Measurements from ENCODE around the gene ZGPAT.

ZGPAT gene

DNA sequence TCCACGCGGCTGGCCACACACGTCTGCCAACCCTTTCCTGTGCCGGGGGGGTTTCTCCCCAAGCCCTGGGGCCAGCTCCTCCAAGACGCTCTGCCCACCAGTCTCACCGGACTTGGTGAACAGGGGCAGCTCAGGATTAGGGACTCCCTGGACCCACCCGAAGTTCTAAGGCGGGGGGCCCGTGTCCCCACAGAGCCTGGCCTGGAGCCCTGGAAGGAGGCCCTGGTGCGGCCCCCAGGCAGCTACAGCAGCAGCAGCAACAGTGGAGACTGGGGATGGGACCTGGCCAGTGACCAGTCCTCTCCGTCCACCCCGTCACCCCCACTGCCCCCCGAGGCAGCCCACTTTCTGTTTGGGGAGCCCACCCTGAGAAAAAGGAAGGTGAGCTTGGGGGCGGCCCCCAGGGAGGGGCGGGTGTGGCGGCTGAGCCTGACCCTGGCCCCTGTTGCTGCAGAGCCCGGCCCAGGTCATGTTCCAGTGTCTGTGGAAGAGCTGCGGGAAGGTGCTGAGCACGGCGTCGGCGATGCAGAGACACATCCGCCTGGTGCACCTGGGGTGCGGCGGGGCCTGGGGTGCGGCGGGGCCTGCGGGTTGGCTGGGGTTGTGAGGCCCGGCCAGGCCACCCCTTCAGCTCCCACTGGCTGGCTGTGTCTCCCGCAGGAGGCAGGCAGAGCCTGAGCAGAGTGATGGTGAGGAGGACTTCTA lies 34.0 kb downstream of the ZGPAT start:
- H3K4me3 ChIP-seq (ENCODE audit: low read length), result no peak overlapping the region
- no peak for DNase-seq (ENCODE audit: low read depth)
- TF ChIP-seq, protein P1, sequence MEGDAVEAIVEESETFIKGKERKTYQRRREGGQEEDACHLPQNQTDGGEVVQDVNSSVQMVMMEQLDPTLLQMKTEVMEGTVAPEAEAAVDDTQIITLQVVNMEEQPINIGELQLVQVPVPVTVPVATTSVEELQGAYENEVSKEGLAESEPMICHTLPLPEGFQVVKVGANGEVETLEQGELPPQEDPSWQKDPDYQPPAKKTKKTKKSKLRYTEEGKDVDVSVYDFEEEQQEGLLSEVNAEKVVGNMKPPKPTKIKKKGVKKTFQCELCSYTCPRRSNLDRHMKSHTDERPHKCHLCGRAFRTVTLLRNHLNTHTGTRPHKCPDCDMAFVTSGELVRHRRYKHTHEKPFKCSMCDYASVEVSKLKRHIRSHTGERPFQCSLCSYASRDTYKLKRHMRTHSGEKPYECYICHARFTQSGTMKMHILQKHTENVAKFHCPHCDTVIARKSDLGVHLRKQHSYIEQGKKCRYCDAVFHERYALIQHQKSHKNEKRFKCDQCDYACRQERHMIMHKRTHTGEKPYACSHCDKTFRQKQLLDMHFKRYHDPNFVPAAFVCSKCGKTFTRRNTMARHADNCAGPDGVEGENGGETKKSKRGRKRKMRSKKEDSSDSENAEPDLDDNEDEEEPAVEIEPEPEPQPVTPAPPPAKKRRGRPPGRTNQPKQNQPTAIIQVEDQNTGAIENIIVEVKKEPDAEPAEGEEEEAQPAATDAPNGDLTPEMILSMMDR (conservative IDR thresholded peaks at IDR 0.05; ENCODE audit: low read depth, low read length), result no peak

DNA sequence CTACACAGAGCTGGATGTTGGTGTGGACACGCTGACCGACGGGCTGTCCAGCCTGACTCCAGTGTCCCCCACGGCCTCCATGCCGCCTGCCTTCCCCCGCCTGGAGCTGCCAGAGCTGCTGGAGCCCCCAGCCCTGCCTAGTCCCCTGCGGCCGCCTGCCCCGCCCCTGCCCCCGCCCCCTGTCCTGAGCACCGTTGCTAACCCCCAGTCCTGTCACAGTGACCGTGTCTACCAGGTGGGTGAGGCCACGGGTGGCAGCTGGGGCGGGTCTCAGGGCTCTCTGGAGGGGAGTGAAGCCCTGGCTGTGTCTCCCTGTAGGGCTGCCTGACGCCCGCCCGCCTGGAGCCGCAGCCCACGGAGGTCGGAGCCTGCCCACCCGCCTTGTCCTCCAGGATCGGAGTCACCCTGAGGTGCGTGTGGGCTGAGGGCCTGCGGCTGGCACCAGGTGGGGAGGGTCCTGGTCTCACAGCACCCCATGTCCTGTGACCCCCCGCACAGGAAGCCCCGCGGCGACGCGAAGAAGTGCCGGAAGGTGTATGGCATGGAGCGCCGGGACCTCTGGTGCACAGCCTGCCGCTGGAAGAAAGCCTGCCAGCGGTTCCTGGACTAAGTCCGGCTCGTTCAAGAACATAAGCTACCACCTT lies 34.7 kb downstream of the ZGPAT start:
- no peak for DNase-seq (ENCODE audit: low read depth)
- H3K4me3 ChIP-seq (ENCODE audit: low read length), result no peak overlapping the region
- TF ChIP-seq, protein P1 (conservative IDR thresholded peaks at IDR 0.05; ENCODE audit: low read depth, low read length), result no peak

DNA sequence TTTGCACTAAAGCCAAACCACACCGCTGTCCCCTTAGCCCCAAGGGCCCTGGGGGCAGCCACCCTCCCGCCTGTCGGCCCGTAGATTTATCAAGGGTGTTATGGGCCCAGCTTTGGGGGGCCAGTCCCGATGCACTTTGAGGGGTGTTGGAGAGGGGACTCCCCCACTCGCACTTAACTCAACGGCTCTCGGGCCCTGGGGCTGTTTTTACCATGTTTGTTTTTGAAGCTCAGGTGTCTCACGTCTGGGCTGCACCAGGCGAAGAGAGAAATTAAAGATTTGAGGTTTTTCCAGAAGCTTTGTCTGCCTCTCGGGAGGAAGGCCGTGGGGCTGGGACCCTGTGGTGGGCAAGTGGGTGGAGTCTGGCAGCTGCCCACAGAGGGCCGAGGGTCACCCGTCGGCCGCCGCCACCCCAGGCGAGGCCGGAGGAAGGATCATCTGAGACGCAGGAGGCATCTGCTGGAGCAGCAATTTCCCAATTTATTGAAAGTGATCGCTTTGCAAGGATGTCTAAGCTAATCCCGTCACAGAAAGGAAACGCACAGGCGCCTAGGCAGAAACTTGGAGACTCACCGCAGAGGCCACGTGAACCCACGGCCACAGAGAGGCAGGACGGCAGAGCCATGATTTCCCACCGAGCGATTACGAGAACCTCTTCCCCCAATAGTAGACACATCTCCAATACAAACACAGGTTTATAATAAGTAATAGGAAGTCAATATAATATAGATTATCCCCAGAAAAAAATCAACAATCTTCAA lies 35.6 kb downstream of the ZGPAT start:
- H3K4me3 ChIP-seq (ENCODE audit: low read length), result no peak overlapping the region
- no peak for DNase-seq (ENCODE audit: low read depth)
- TF ChIP-seq, protein P1 (conservative IDR thresholded peaks at IDR 0.05; ENCODE audit: low read depth, low read length), result no peak

DNA sequence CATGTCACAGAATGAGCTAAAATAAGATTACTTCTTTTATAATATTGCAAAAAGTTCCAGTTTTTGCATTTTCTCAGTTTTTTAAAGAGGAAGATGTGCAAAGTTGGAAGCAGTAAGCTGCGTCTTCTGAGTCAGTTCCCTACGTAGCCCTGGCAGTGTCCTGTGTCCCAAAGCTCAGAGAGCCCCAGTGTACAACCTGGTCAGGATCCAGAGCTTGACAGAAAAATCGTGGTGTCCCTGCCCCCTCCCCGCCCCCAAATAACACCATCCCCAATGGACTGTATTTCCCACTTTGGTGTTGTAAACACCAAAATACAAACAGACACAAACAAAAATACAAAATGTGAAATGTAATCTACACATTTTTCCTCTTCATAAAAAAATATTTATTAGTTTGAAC lies 36.3 kb downstream of the ZGPAT start:
- TF ChIP-seq, protein P1 (conservative IDR thresholded peaks at IDR 0.05; ENCODE audit: low read depth, low read length), result no peak
- H3K4me3 ChIP-seq (ENCODE audit: low read length), result no peak overlapping the region
- DNase-seq (ENCODE audit: low read depth), result no peak

DNA sequence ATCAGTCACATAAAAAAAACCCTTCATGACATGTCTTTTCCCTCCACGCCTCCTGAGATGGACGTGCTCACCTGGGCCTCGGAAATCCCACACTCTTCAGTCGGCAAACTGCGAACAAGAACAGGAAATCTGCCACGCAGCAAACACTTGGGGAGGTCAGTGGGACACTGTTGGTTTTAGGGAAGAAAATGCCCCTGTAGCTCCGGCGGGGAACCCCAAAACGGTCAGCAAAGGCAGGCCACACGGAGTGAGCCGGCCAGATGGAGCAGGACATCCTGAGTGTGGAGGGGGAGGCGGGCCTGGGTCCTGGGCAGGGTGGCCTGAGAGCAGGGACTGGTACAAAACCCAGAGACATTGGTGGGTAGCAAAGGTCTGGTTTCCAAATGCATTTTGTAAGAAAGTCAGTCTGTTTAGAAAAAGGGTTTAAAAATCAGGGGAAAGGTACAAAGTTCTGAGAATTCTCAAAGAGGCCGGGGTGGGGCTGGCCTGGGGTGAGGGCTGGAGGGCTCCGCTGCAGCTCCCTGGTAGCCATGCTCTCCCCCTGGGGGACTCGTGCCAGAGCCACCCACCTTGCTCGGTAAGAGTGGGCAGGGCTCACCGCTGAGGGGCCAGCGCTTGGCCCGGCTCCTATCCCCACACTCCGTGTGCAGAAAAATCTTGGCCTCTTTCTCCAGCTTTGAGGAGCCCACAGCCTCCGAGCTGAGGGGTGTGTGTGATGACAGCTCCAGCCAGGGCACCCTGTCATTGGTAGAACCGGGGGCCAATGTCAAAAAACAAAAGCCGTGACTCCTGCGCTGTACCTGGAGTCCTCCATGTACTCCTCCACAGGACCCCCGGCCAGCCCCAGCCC lies 37.0 kb downstream of the ZGPAT start:
- TF ChIP-seq, protein P1 (conservative IDR thresholded peaks at IDR 0.05; ENCODE audit: low read depth, low read length), result no peak
- no peak overlapping the region for H3K4me3 ChIP-seq (ENCODE audit: low read length)
- no peak for DNase-seq (ENCODE audit: low read depth)

DNA sequence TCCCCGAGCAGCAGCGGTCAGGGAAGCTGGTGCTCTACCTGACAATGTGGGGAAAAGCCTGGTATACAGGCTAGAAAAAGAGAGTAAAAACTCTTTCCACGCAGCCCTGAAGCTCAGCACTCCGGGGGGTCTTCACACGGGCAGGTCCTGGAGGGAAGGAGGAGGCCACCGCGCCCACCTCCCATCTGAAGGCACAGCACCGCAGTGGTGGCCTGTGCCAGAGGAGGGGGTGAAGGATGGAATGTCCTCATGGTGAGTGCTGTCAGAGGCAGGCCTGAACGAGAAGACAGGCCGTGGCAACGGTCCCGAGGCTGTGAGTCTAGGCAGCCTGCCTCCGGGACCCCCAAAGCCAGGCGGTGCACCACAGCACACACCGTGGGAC lies 37.6 kb downstream of the ZGPAT start:
- TF ChIP-seq, protein P1 (conservative IDR thresholded peaks at IDR 0.05; ENCODE audit: low read depth, low read length), result no peak
- no peak overlapping the region for H3K4me3 ChIP-seq (ENCODE audit: low read length)
- no peak for DNase-seq (ENCODE audit: low read depth)
